ENCODE results near the gene DNAJA4.
"Not testable (repeated sequence)": the region's sequence is repeated elsewhere in the genome, so short reads cannot be mapped to it uniquely, and the experiment has no call there.

Gene DNAJA4

DNA sequence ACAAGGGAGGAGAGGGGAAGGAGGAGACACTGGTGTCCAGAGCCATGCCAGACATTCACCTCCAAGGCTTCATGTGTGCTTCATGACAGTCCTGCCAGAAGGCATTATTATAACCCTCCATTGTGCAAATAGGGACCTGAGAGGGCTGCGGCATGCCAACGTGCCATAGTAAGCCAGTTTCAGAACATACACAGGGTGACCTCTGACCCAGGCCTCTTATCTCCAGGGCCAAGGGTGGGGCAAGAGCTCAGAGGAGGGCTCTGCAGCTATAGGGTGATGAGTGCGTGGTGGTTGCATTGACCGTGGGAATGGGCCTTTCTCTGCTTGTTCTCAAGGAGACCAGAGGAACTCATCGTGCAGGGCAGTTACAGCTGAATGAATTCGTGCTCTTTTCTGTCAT lies 20.3 kb upstream of the DNAJA4 start:
- no peak overlapping the region for H3K4me3 ChIP-seq (ENCODE audit: low read length)
- no peak for TF ChIP-seq CTCF (conservative IDR thresholded peaks at IDR 0.05; ENCODE audit: low read length)
- no peak for DNase-seq (ENCODE audit: low read depth)

GRCh38 chr15:78244893-78245292 lies 19.5 kb upstream of the DNAJA4 start:
- no peak for DNase-seq (ENCODE audit: low read depth)
- no peak for TF ChIP-seq CTCF (conservative IDR thresholded peaks at IDR 0.05; ENCODE audit: low read length)
- no peak overlapping the region for H3K4me3 ChIP-seq (ENCODE audit: low read length)

- not testable (repeated sequence) for H3K4me3 ChIP-seq (ENCODE audit: low read length); DNase-seq (ENCODE audit: low read depth)
These were observed 19.0 kb upstream of the DNAJA4 start for GRCh38 chr15:78245392-78245791.

- DNase-seq (ENCODE audit: low read depth); H3K4me3 ChIP-seq (ENCODE audit: low read length): not testable (repeated sequence)
These were observed 18.3 kb upstream of the DNAJA4 start for GRCh38 chr15:78245976-78246620.

GRCh38 chr15:78247911-78248310 lies 16.5 kb upstream of the DNAJA4 start:
- no peak for DNase-seq (ENCODE audit: low read depth)
- no peak overlapping the region for H3K4me3 ChIP-seq (ENCODE audit: low read length)
- TF ChIP-seq CTCF (conservative IDR thresholded peaks at IDR 0.05; ENCODE audit: low read length) = no peak

DNA sequence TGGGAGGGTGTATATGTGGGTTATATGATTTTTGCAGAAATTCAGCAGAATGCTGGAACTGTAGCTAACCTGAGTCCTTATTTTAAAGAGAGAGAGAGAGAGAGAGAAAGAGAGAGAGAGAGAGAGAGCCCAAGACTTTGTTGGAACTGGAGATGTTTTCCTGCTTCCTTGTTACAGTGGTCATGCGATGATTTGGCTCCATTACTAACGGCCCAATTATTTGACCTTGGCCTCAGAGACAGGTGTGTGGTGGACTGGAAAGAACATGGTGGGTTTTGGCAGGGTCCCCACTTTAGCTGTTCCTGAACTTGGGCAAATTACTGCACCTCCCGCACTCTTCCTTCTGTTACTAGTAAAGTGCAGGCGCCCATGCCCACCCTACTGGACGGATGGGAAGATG lies 15.2 kb upstream of the DNAJA4 start:
- H3K4me3 ChIP-seq (ENCODE audit: low read length) = no peak overlapping the region
- no peak for TF ChIP-seq CTCF (conservative IDR thresholded peaks at IDR 0.05; ENCODE audit: low read length)
- DNase-seq (ENCODE audit: low read depth) = no peak

DNA sequence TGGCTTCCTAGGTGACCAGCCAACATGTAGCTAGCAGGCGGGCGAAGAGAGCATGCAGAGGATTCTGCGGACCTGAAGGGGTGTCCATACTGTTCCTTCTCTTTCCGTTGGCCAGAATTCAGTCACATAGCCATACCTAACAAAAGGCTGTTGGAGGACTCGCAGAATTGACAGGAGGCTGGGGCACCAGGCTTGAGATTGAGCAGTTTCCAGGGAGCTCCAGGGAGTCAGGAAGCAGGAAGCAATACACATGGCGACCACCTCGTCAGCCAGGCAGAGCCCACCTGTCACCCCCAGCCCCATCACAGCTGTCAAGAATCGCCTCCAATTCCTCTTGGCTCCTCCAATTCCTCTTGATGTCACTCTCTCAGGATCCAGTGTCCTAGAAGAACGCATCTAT lies 13.2 kb upstream of the DNAJA4 start:
- no peak for DNase-seq (ENCODE audit: low read depth)
- H3K4me3 ChIP-seq (ENCODE audit: low read length) = no peak overlapping the region
- no peak for TF ChIP-seq CTCF (conservative IDR thresholded peaks at IDR 0.05; ENCODE audit: low read length)

- no peak for DNase-seq (ENCODE audit: low read depth)
- TF ChIP-seq CTCF (conservative IDR thresholded peaks at IDR 0.05; ENCODE audit: low read length) = no peak
These were observed 8.8 kb upstream of the DNAJA4 start for GRCh38 chr15:78255421-78256043.

More at GRCh38 chr15:78255421-78256043, 8.8 kb upstream of the DNAJA4 start:
- no peak overlapping the region for H3K4me3 ChIP-seq (ENCODE audit: low read length)
